K562 (cell line): ENCODE results near the gene CHKB. TPM values are rescaled to one million over a fixed set of nuclear protein-coding genes. Genes with fewer than 3 reads are reported as not detected.

Experiments
- ATAC-seq: fragments of 200-7000 bp; cut with Tn5 transposase; 3 replicates; pipeline ENCODE4 v1.9.1; 2020; ENCODE audit warnings: moderate library complexity
- BruUV-seq: library from RNA; stranded (reverse); fragments of 400-500 nt; replicated peaks from 2 replicates; lab custom pipeline; 2021; lab: Mats Ljungman, UMichigan
- CTCF ChIA-PET: fragments of 300-600 bp; formaldehyde crosslinking; extraction: SDS; loops from one replicate; lab custom pipeline; 2021; ENCODE audit warnings: low intra/inter-chr PET ratio; lab: Yijun Ruan, JAX
- POLR2A ChIA-PET: fragments of 300-600, 350-650 bp; sonication (Branson Sonifier 250); formaldehyde crosslinking; extraction: SDS; loops from one replicate; lab custom pipeline; 2021; ENCODE audit warnings: antibody characterized with exemption, inconsistent platforms; lab: Yijun Ruan, JAX
- DNase-seq, 4 experiments: peaks; one replicate each; pipeline versions ENCODE4 v3.0.0 to v3.0.0-alpha.2; 2011 to 2018; ENCODE audit warnings: low spot score in 3 of 4, mixed read lengths in 3 of 4; ENCODE audit errors: extremely low read depth in 1 of 4
- FAIRE-seq: peaks from 2 replicates; lab custom pipeline; 2011; peaks lifted over from hg19 to GRCh38; lab: Jason Lieb, UNC
- H2AFZ ChIP-seq: 2 replicates; pipeline ENCODE4 v1.6.0; 2011; ENCODE audit warnings: low read depth, low read length, control low read depth, inconsistent platforms
- H3K27ac ChIP-seq: fragments of 200-600 bp; 3 replicates; pipeline ENCODE4 v1.8.0; 2011; ENCODE audit warnings: low read depth, mild to moderate bottlenecking, control low read depth, inconsistent platforms, low read length, moderate library complexity, mixed read lengths; ENCODE audit errors: extremely low read depth
- H3K27me3 ChIP-seq, 2 experiments: fragments of 300-600 bp in 1 of 2; 2 replicates in 1 of 2; 3 replicates in 1 of 2; pipeline versions ENCODE4 v1.6.0 to v1.8.0; 2011; ENCODE audit warnings: inconsistent platforms in 2 of 2, low read length in 2 of 2, mild to moderate bottlenecking in 1 of 2, mixed read lengths in 1 of 2, moderate library complexity in 1 of 2; ENCODE audit not compliant: control insufficient read depth in 2 of 2, insufficient read depth in 2 of 2
- H3K36me3 ChIP-seq: fragments of 300-600 bp; 3 replicates; pipeline ENCODE4 v1.8.0; 2011; ENCODE audit warnings: mild to moderate bottlenecking, low read length, inconsistent platforms; ENCODE audit not compliant: control insufficient read depth, insufficient read depth
- H3K4me1 ChIP-seq, 2 experiments: fragments of 200-600 bp in 1 of 2; replicated peaks in 1 of 2; 2 replicates in 1 of 2; 3 replicates in 1 of 2; pipeline versions ENCODE4 v1.5.1 to v1.8.0; 2011; ENCODE audit warnings: inconsistent platforms in 2 of 2, low read length in 2 of 2, mild to moderate bottlenecking in 1 of 2, mixed read lengths in 1 of 2, moderate library complexity in 1 of 2; ENCODE audit not compliant: control insufficient read depth in 2 of 2, insufficient read depth in 2 of 2
- H3K4me2 ChIP-seq: 2 replicates; pipeline ENCODE4 v1.6.1; 2011; ENCODE audit warnings: low read length, control low read depth, inconsistent platforms, mixed read lengths; ENCODE audit not compliant: insufficient read depth
- H3K4me3 ChIP-seq: fragments of 200-600 bp; sonication (generic), shearing (Covaris generic); 2 replicates; pipeline ENCODE4 v1.5.1; 2016; ENCODE audit warnings: control low read depth, inconsistent platforms
- H3K79me2 ChIP-seq: fragments of 200-600 bp; 3 replicates; pipeline ENCODE4 v1.8.0; 2011; ENCODE audit warnings: low read length, inconsistent platforms; ENCODE audit not compliant: control insufficient read depth, insufficient read depth
- H3K9ac ChIP-seq, 2 experiments: 2 replicates each; pipeline versions ENCODE4 v1.6.0 to v1.6.1; 2011; ENCODE audit warnings: low read depth in 2 of 2, low read length in 2 of 2, control low read depth in 1 of 2, inconsistent platforms in 1 of 2, mild to moderate bottlenecking in 1 of 2, mixed read lengths in 1 of 2; ENCODE audit not compliant: insufficient read depth in 1 of 2
- H3K9me1 ChIP-seq: one replicate; pipeline ENCODE4 v1.6.0; 2011; ENCODE audit warnings: inconsistent platforms, mild to moderate bottlenecking, low read length, moderate library complexity; ENCODE audit not compliant: control insufficient read depth, insufficient read depth
- H3K9me3 ChIP-seq: replicated peaks from 2 replicates; pipeline ENCODE4 v1.5.1; 2011; ENCODE audit warnings: low read depth, low read length, inconsistent platforms; ENCODE audit not compliant: control insufficient read depth, insufficient read depth
- H4K20me1 ChIP-seq: replicated peaks from 2 replicates; pipeline ENCODE4 v1.6.1; 2011; ENCODE audit warnings: low read length, inconsistent platforms, mixed read lengths; ENCODE audit not compliant: control insufficient read depth, insufficient read depth
- FOXO4 ChIP-seq: fragments of 450-650 bp; formaldehyde crosslinking; IDR thresholded peaks from 2 replicates; pipeline ENCODE4 v1.4.0; 2020; ENCODE audit warnings: mild to moderate bottlenecking, moderate library complexity
- KDM1A ChIP-seq, 2 experiments: fragments of 450-650 bp; IDR thresholded peaks; 2 replicates each; pipeline ENCODE4 v1.6.1; 2016; ENCODE audit warnings: mild to moderate bottlenecking in 2 of 2
- NFE2 ChIP-seq: IDR thresholded peaks from 2 replicates; pipeline ENCODE4 v1.6.1; 2014; ENCODE audit warnings: antibody characterized with exemption, low read depth
- PCBP1 ChIP-seq: fragments of 200-400 bp; formaldehyde crosslinking; IDR thresholded peaks from 2 replicates; pipeline ENCODE4 v1.6.1; 2018; ENCODE audit warnings: mild to moderate bottlenecking, low read depth, low read length; ENCODE audit not compliant: poor library complexity, severe bottlenecking
- ZKSCAN8 ChIP-seq: fragments of 200-800 bp; sonication (Bioruptor generic); IDR thresholded peaks from 2 replicates; pipeline ENCODE4 v1.6.1; 2016; ENCODE audit warnings: missing genetic modification characterization, missing compliant biosample characterization
- ZNF24 ChIP-seq: fragments of 450-650 bp; IDR thresholded peaks from 2 replicates; pipeline ENCODE4 v1.6.1; 2016
- ZNF75A ChIP-seq: fragments of 450-650 bp; formaldehyde crosslinking; IDR thresholded peaks from 2 replicates; pipeline ENCODE4 v1.4.0; 2020; ENCODE audit warnings: mild to moderate bottlenecking
- WGBS: fragments of 100-300 bp; shearing (Covaris generic); methylation state at CpG from one replicate; pipeline ENCODE4 v1.1.6; 2016; ENCODE audit warnings: low coverage, mixed read lengths; ENCODE audit not compliant: insufficient coverage; ENCODE audit errors: missing lambda C conversion rate; 5-methylcytosine and 5-hydroxymethylcytosine counted together
- in situ Hi-C: fragments of 300-500 bp; cut with MboI; formaldehyde crosslinking; loops from 4 replicates; pipeline ENCODE4 v1.15.0; 2018; ENCODE audit warnings: inconsistent platforms, mixed read lengths
- intact Hi-C: fragments of 100-400 bp; cut with micrococcal nuclease; formaldehyde crosslinking; loops from 2 replicates; pipeline ENCODE4 v1.14.2; 2022
- polyA plus RNA-seq, 8 experiments: library from polyadenylated mRNA; depleted of rRNA in 4 of 8; stranded (reverse) in 5 of 8; unstranded in 3 of 8; fragments of >200 nt; fragmentation: Nextera tagmentation in 2 of 8; fragmentation: Illumina TruSeq in 1 of 8; extraction: Ambion mirVana in 2 of 8; extraction: Trizol in 1 of 8; gene quantifications; 2 replicates each; pipeline versions ENCODE4 v1.2.1 to v1.2.3, GENCODE V29; 2011 to 2014; ENCODE audit warnings: inconsistent platforms in 1 of 8, missing spikeins in 1 of 8
- total RNA-seq, 7 experiments: library from RNA; depleted of rRNA in 6 of 7; stranded (reverse); fragments of >200 nt in 6 of 7; fragmentation: Illumina TruSeq in 2 of 7; extraction: Trizol in 2 of 7; gene quantifications; 2 replicates each; pipeline versions ENCODE4 v1.2.1 to v1.2.3, GENCODE V29; 2011 to 2021; ENCODE audit warnings: low replicate concordance in 1 of 7
- TF ChIP-seq, protein P1 (sequence below): sonication (generic); formaldehyde crosslinking; IDR thresholded peaks from 2 replicates; pipeline ENCODE4 v1.9.0; 2022; ENCODE audit warnings: mild to moderate bottlenecking, missing genetic modification reagents

Gene CHKB
- total and polyA plus RNA-seq, 9 of the 15 experiments (the other 6 are each of a cell fraction or from before 2014, with no cell fraction given), result 2.7 to 31.0 (median 11.0) TPM

- DNase-seq (no peak), ATAC-seq (no peak), FAIRE-seq (no peak)
- TF ChIP-seq, protein P1, sequence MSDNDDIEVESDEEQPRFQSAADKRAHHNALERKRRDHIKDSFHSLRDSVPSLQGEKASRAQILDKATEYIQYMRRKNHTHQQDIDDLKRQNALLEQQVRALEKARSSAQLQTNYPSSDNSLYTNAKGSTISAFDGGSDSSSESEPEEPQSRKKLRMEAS (CRISPR knock-in tag), result no peak
- TF ChIP-seq FOXO4 (CRISPR knock-in tag) (no peak), KDM1A (IDR thresholded peaks at IDR 0.05) (no peak), ZNF75A (no peak), ZKSCAN8 (CRISPR knock-in tag) (no peak), ZNF24 (no peak), NFE2 (no peak), PCBP1 (no peak)
- Histone ChIP-seq H3K9me3 (no peaks in the 10 kb centered on the region), H2AFZ (no peak overlapping the region), H3K4me3 (no peak overlapping the region), H3K79me2 (no peaks in the 10 kb centered on the region), H3K4me2 (no peak overlapping the region), H3K27me3 (peaks cover 18 to 50% of the 10 kb centered on the region in 2 experiments; a peak in 4 of 5 replicates), H3K9me1 (no peaks in the 10 kb centered on the region), H3K4me1 (peaks cover 13 to 15% of the 10 kb centered on the region in 2 experiments; a peak in 4 of 5 replicates), H3K36me3 (no peaks in the 10 kb centered on the region), H3K27ac (no peak overlapping the region), H4K20me1 (no peaks in the 10 kb centered on the region), H3K9ac (no peak overlapping the region)
- intact Hi-C loops, result no loop called here
- POLR2A ChIA-PET, result no interaction called here
- BruUV-seq, result no TSS peak
- in situ Hi-C loops, result loop anchor here (5.0 kb wide), 1 partner anchor 34 kb away; the partner anchor contains the start of gene CPT1B
- CTCF ChIA-PET, result no interaction called here
- WGBS, result 8% methylated on average over 12 of the region's 26 CpGs
Measured at GRCh38 chr22:50611341-50612060, 28.9 kb upstream of the CHKB start.
